Peyer's patch (tissue), 4 donors: ENCODE results near the gene BPIFA2.

Source experiments
- CTCF ChIP-seq, 6 experiments: fragments of 450-650 bp in 4 of 6; fragments of 200-600 bp in 2 of 6; sonication (generic) in 1 of 6; IDR thresholded peaks; one replicate each; pipeline ENCODE4 v1.5.1; 2017 to 2019; ENCODE audit warnings: antibody characterized with exemption in 6 of 6, mild to moderate bottlenecking in 3 of 6, moderate library complexity in 1 of 6
- POLR2A ChIP-seq, 2 donors: fragments of 450-650 bp; IDR thresholded peaks; one replicate each; pipeline ENCODE4 v1.5.1; 2017; ENCODE audit warnings: antibody characterized with exemption in 2 of 2, mild to moderate bottlenecking in 2 of 2, moderate library complexity in 2 of 2

- no peak for TF ChIP-seq CTCF (IDR thresholded peaks at IDR 0.05)
- TF ChIP-seq POLR2A (IDR thresholded peaks at IDR 0.05): no peak
Measured at GRCh38 chr20:33180169-33180568, 12.2 kb downstream of the BPIFA2 start.
